HK-2 (cell line): ENCODE measurements around the gene STAMBP.
"Not testable (repeated sequence)": the region's sequence is repeated elsewhere in the genome, so short reads cannot be mapped to it uniquely, and the experiment has no call there.

ENCODE experiments used
- DNase-seq: peaks from one replicate; pipeline ENCODE4 v3.0.0-alpha.2; 2018; ENCODE audit not compliant: unreplicated experiment

The STAMBP gene

DNA sequence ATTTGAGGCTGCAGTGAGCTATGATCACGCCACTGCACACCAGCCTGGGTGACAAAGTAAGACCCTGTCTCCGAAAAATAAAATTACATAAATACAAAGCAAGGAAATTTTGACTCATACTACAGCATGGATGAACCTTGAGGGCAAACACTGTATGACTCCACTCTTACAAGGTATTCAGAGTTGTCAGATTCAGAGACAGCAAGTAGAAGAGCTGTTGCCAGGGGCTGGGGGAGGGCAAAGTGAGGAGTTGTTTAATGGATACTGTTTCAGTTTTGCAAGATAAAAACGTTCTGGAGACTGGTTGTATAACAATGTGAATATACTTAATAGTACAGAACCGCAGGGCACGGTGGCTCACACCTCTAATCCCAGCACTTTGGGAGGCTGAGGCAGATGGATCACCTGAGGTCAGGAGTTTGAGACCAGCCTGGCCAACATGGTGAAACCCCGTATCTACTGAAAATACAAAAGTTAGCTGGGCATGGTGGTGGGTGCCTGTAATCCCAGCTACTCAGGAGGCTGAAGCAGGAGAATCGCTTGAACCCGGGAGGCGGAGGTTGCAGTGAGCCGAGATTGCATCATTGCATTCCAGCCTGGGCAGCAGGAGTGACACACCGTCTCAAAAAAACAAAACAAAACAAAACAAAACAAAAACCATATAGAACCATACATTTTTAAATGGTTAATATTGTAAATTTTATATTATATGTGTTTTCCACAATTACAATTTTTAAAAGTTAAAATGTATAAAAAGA is 59.0 kb downstream of the STAMBP start:
- DNase-seq = not testable (repeated sequence)

DNA sequence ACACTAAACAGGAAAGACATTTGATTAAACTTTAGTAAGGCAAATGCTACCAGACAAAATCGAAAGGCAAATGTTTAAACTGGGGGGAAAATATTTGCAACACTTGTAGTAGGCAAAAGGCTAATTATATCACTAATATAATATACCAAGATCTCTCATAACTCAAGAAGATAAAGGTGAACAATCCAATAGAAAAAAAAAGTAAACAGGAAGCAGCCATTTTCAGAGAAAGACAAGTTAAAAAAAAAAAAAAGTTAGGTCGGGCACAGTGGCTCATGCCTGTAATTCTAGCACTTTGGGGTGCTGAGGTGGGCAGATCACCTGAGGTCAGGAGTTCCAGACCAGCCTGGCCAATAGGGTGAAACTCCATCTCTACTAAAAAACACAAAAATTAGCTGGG is 59.6 kb downstream of the STAMBP start:
- DNase-seq = no peak

DNA sequence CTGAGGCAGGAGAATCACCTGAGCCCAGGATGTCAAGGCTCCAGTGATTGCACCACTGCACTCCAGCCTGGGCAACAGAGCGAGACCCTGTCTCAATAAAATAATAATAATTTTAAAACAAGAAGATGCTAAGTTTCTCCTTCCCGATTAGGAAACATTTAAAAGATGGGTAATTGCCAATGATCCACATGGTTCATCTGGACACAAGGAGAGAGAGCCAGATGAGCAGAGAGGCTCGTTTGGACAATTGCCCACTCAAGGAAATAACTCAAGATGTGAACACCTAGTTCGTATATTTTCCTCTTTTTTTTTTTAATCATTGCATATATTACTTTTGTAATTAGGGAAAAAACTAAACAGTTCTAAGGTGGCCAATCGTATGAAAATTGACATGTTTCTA is 60.4 kb downstream of the STAMBP start:
- DNase-seq = no peak

DNA sequence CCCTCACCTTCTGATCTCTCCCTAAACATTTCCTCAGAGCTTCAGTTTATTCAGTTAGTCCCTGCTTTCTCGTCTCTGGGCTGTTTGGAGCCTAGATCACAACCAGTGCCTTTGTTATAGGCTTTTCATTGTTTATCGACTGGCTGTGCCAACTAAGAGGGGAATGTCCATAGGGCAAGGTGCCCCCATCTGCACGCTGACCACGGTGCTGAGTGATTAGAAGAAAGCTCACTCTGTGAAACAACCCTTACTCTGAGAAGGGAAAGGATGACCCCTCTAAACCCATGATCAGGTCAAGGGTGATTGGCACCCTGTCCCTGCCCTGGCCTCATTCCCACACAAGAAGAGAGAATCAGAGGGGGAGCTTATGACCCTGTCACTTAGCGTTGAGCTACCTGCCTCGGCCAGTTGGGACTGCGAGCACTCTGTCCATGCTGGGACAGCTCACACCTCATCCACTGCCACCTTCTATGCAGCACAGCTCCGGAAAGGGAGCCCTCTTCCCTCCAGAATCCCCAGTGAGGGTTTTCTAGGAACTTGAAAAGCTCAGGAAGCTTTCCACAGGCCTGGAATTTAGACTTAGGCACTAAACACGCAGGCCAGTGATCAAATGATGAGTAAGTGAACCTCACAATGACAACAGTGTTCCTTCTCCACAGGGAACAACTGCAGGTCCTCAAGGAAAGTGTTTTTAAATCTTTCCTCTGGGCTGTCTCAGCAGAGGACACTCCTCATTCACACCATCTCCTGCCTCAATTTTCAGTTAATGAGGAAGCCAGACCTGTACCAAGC is 61.7 kb downstream of the STAMBP start:
- no peak for DNase-seq

DNA sequence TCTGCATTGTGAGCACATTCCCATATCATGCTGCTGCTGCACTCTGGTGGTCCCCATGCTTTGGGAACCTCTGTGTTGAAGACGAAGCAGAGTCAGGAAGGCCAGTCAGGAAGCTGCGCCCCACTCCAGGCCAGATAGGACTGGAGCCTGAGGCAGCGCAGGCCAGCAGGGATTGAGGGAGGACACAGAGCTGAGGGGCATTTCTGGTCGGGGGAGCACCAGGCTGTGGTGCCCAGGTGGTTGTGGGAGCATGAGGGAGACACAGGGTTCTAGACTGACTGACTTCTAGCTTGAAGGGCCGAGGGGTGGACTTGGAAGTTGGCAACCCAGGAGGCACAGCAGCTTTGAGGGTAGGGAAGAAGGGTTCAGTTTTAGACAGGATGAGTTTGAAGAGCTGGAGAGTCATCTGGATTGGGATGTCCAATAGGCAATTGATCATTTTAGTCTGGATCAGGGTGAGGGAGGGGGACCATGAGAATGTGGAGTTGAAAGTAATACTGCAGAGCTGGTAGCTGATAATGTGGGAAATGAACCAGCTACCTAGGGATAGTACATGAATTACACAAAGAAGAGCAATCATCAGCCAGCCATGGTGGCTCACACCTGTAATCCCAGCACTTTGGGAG is 62.6 kb downstream of the STAMBP start:
- DNase-seq = no peak

DNA sequence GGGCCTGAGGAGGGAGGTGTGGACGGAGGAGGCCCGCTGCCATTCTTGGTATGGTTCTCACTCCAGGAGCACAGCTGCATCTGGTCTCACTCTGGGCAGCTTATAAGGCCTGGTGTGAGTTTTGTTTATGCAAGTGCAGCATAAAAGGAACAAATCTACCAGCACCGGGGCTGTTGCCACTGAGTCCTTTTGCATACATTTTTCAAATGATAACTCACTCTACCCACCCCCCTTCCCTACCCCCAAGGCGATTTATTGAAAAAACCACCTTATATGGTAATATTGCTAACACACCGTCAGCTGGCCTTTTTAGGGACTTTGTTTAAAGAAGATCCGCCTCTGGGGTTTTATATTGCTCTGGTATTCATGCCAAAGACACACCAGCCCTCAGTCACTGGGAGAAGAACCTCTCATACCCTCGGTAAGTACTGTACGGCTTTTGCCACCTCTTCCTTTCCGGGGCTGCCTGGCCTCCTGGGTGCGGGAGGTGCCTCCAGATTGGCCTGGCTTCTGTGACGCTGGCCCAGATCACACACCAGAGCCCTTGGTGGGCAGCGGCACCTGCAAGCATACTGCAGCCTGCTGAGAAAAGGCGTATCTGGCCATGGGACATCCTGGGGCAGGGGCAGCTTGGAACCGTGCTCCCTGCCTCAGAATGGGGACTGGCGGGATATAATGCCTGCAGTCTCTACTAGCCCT is 64.0 kb downstream of the STAMBP start, which contains the start of gene ACTG2:
Gene ACTG2, plus strand, starts transcription at position 378 of the 699 bp plus-strand sequence. CDS start 8,304 bp downstream, outside the sequence.
- DNase-seq = no peak

DNA sequence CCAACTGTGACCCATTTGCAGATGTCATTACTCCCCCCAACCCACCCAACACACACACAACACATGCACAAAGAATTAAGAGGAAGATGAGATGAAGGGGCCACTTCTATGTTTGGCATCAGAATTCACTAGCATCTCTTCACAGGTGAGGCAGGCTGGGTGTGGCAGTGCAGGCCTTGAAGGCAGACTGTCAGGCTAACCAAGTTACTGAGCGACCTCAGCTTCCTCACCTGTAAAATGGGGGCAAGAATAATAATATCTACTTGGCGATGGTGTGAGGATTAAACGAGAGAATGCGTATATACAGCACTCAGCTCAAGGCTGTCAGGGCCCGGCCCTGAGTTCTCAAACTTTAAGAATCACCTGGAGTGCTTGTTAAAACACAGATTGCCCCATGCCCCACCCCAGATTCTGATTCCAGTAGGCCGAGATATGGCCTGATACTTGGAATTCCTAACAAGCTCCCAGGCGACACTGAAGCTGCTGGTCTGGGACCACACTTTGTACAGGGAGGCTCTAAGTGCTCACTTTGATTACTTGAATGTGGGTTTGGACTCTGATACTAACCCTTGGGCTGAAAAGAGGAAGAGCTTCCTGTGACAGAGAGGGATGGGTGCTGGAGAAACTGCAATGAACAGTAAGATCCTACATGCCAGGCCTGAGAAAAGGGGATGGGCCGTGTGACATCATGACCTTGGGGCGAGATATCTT is 65.2 kb downstream of the STAMBP start:
- no peak for DNase-seq

DNA sequence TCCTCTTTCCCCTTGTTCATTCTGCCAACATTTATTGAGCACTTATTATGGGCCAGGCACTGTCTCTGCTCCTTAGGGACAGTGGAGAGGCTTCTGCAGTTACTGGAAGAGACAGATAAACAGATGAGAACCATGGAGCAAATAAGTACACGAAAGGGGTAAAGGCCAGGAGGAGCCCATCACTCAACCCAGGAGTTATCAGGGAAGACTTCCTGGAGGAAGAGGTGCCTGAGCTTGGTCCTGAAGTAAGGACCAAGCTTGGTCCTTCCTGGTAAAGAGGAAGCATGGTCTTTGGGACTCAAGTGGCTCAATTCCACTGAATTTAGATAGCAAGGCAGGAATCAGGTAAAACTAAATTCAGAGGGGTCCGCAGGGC is 65.7 kb downstream of the STAMBP start:
- no peak for DNase-seq

DNA sequence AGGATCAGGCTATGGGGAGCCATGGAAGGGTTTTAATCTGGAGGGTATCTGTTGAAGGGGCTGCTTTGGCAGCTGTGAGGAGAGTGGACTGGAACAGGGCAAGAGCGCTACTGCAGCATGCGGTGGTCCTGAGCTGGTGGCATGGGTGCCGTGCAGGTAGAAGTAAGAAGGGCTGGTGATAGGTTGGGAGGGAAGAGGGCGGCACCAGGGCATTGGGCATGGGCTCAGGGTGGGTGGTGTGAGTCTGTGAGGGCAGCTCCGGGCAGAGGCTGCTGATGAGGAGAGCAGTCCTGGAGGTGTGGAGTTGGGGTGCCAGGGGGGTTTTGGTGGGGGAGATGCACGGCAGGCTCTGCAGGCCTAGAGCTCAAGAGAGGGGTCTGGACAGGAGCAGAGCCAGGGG is 66.1 kb downstream of the STAMBP start:
- no peak for DNase-seq

DNA sequence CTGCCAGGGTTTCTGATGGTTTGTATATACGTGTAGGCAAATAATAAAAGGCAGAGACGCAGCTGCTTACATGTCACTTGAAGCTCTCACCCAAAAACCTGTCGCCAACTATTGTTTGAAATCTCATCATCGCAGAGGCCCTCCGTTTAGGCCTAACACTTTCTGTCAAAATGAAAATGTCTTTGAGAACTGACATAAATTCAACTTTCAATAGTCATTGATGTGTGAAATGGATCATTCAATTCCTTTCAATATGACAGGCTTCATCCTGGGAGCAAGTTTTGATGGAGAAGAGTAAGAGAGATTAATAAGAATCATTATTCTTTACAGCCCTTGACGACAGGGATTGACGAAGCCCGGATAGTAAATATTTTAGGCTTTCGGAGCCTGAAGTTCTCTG is 66.7 kb downstream of the STAMBP start:
- DNase-seq = no peak

DNA sequence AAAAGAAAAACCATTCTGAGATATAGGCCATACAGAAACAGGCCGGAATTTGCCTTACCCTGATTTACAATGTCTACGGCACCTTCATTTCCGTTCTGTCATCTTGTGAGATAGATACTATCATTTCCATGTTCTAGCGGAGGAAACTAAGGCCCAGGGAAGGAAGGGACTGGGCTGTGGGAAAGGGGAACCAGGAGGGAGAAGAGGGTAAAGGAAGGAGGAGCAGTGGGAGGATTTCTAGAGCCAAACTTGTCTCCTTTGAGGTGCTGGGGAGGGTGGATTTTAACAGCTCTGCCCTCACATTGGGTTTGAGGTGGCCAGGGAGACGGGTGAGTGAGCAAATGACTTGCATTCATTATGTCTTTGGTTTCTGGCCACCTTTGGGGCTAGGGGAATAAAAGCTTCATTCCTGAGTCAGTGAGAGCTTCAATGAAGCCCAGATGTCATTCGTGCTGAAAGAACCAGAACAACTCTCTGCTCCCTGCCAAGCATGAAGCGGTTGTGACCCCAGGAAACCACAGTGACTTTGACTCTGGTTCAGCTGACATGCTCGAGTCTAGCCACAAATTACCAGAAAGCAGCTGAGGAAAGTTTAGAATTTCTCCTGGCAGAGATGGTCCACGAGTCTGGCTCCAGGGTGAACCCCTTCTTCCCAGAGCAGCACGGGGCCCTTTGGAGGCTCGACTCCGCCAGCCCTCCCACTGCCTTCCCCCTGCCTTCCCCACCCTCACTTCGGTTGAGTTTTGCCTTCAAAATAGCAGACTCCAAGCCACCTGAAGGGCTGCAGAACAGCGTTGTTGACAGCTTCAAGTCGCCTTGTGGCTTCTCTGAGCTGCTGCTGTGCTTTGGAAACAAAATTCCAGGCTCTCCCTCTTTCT is 67.8 kb downstream of the STAMBP start:
- DNase-seq = no peak

DNA sequence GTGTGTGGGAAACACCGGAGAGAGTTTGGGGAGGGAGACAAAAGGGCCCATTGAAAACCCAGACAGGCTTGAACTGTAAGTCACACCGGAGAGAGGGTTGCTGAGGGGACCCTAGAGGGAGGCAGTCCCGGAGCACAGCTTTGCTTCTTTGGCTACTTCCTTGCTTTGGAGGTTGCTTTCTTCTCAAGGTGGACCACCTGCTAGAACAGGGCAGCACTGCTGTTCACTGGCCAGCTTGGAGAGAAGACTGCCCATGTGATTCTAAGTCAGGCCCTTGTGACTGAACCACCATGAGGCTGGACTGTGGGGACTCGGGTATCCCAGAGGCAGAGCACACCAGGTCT is 68.5 kb downstream of the STAMBP start:
- DNase-seq = no peak

DNA sequence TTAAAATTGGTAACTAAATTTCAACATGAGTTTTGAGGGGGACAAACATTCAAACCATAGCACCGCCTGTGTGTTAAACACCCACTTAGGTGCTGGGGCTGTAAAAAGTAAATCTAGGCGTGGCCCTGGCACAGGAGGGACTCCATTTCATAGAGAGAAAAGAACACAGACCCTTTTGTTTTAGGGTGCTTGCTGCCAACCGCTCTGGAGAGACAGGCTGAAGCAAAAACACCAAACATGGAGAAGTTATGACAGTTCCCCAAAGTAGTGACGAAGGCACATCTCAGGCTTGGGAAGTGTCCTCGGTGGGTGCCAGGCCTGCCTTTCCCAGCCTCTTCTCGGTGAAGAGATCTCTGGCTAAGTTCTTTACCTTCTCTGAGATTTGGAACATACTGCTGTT is 69.2 kb downstream of the STAMBP start:
- no peak for DNase-seq

DNA sequence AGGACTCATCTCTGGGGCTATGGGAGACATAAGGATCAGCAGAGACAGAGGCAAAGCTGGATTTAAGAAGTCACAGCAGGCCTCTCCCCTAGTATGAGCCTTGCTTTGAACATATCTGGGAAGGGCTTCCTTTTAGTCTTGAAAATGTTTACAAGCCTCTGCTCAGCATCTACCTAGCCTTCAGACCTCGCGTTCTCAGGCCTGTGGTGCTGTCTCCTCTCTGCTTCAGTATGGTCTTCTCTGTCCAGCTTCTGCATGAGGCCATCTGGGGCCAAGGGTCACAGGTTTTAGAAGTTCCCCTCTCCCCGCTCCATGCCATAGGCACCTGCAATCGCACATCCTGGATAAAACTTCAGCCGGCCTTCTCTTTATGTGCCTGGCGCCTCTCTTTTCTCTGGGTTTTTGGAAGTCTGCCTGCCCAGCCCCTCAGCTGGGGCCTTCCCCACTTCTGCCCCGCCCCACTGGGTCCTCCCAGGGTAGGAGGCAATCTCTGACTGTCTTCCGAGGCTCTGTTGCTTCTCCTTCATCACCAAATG is 71.1 kb downstream of the STAMBP start:
- DNase-seq = no peak

DNA sequence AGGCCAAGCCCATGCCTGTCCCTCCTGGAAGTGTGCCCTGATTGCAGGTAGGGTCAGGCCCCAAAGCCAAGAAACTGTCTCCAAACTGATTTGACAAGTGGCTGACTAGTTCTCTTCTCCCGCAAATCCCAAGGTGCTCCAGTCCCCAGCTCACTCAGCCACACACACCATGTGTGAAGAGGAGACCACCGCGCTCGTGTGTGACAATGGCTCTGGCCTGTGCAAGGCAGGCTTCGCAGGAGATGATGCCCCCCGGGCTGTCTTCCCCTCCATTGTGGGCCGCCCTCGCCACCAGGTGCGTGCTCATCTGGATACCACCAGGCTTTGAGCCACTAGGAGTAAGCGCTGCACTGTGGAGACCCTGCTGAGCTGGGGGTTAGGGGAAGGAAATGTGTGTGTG is 72.4 kb downstream of the STAMBP start:
- DNase-seq = no peak

DNA sequence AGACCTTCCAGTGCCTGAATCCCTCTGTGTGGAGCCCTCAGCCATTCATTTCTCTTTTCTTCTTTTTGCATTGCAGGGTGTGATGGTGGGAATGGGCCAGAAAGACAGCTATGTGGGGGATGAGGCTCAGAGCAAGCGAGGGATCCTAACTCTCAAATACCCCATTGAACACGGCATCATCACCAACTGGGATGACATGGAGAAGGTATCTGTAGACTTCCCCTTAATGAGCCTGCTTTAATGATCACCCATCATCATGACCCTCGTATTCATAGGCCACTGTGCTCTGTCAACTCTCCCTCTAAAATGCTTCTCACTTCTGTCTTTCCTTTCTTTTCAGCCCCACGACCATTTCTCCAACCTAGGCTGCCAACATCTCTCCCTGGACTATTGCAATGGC is 73.5 kb downstream of the STAMBP start:
- no peak for DNase-seq

DNA sequence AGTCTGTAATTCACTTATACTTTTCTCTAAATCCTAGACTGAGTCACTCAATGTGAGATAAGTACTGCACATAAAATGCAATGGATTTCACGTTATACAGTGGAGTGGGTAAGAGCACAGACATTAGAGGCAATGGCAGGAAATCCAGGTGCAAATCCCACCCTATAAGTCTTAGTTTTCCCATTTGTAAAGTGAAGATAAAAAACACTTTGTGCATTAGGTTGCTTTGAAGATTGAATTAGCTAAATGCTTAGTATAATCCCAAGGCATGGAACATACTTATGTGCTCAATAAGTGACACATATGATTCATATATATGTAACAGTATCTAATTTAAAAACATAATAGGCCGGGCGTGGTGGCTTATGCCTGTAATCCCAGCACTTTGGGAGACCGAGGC is 74.6 kb downstream of the STAMBP start:
- DNase-seq = no peak

DNA sequence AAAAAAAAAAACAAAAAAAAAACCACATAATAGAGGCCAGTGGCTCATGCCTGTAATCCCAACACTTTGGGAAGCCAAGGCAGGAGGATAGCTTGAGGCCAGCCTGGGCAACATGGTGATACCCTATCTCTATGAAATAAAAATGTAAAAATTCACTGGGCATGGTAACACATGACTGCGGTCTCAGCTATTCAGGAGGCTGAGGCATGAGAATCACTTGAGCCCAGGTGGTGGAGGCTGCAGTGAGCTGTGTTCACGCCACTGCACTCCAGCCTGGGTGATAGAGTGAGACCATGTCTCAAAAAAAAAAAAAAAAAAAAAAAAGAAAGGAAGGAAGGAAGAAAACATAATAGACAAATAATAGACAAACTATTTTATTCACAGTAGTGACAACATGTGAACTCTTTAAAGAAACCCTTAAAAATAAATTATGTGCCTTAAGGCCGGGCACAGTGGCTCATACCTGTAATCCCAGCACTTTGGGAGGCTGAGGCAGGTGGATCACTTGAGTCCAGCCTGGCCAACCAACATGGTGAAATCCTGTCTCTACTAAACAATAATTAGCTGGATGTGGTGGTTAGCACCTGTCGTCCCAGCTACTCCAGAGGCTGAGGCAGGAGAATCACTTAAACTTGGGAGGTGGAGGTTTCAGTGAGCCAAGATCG is 75.3 kb downstream of the STAMBP start:
- not testable (repeated sequence) for DNase-seq

DNA sequence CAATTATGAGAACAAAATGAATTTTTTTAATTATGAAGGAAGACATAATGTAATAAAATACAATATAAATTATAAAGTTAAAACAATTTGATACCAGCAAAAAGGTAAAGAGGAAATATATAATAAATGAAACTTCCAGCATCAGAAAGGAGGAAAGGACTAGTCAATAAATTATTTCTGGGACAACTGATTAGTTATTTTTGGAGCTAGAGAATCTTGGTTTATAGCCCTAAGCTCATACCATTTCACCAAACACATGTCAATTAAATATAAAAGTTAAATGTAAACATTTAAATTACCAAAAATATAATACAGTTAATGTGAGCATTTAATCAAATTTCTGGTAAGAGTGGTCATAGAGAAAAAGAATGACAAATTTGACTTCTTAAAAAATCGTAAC is 76.2 kb downstream of the STAMBP start:
- DNase-seq = no peak
